ENCODE measurements around the gene ANKRD39.

ANKRD39 gene

DNA sequence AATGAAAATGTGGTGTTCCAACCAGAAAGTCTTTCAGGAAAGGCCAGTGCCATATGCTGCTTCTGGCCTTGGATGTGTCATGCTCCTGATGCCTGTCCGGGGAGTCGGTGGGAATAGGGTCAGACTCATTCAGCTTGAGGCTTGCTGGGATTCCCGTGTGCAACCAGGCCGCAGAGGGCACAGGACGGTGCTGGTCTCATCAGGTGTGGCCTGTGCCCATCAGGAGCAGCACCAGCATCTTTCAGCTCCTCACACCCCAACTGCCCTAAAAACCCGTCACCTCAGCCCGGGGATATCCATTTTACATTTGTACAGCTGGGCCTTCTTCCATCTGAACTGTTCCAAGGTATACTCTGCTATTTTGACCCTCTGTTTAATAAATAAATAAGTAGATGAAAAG is 55.1 kb downstream of the ANKRD39 start:
- no peak for TF ChIP-seq TAF1 (IDR thresholded peaks at IDR 0.05; ENCODE audit: borderline replicate concordance, insufficient read depth, low read length)
- no peak for TF ChIP-seq FOXP2 (optimal IDR thresholded peaks at IDR 0.05; ENCODE audit: borderline replicate concordance, extremely low read depth, extremely low read length, insufficient read depth)
- no peak for TF ChIP-seq SIN3A (IDR thresholded peaks at IDR 0.05; ENCODE audit: borderline replicate concordance, insufficient read depth, low read length)
- TF ChIP-seq, protein P1, sequence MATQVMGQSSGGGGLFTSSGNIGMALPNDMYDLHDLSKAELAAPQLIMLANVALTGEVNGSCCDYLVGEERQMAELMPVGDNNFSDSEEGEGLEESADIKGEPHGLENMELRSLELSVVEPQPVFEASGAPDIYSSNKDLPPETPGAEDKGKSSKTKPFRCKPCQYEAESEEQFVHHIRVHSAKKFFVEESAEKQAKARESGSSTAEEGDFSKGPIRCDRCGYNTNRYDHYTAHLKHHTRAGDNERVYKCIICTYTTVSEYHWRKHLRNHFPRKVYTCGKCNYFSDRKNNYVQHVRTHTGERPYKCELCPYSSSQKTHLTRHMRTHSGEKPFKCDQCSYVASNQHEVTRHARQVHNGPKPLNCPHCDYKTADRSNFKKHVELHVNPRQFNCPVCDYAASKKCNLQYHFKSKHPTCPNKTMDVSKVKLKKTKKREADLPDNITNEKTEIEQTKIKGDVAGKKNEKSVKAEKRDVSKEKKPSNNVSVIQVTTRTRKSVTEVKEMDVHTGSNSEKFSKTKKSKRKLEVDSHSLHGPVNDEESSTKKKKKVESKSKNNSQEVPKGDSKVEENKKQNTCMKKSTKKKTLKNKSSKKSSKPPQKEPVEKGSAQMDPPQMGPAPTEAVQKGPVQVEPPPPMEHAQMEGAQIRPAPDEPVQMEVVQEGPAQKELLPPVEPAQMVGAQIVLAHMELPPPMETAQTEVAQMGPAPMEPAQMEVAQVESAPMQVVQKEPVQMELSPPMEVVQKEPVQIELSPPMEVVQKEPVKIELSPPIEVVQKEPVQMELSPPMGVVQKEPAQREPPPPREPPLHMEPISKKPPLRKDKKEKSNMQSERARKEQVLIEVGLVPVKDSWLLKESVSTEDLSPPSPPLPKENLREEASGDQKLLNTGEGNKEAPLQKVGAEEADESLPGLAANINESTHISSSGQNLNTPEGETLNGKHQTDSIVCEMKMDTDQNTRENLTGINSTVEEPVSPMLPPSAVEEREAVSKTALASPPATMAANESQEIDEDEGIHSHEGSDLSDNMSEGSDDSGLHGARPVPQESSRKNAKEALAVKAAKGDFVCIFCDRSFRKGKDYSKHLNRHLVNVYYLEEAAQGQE (IDR thresholded peaks at IDR 0.05; ENCODE audit: insufficient read depth in 1 of 2, low read depth in 2 of 2, low read length in 2 of 2), result no peak

DNA sequence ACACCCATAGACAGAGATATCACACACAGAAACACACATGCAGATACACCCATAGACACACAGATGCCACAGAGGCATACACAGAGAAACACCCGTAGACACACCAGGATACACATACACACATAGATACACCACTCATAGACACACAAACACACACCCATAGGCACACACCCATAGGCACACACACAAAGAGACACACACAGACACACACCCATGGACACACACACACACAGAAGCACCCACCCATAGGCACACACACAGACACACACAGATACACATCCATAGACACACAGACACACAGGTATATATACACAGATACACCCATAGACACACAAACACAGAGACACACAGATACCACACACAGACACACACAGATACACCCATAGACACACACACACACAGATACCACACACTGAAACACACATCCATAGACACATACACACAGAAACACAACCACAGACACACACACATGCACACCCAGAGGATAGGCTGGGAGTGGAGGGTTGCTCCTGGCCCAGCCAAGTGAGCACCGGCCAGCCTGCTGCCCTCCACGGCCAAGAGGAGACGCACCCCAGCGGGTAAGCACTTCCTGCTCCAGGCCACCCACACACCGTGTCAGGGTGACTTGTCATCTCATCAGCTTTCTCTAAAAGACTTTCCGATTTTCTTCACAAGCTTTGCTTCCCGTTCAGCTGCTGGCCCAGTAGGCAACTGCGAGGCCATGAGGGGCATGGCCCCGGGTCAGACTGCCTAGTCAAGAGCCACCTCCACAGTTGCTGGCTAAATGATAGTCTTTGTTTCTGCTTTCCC is 55.8 kb downstream of the ANKRD39 start:
- TF ChIP-seq TAF1 (IDR thresholded peaks at IDR 0.05; ENCODE audit: borderline replicate concordance, insufficient read depth, low read length), result no peak
- no peak for TF ChIP-seq SIN3A (IDR thresholded peaks at IDR 0.05; ENCODE audit: borderline replicate concordance, insufficient read depth, low read length)
- no peak for TF ChIP-seq FOXP2 (optimal IDR thresholded peaks at IDR 0.05; ENCODE audit: borderline replicate concordance, extremely low read depth, extremely low read length, insufficient read depth)
- no peak for TF ChIP-seq POLR2AphosphoS5 (IDR thresholded peaks at IDR 0.05; ENCODE audit: low read depth, low read length)

DNA sequence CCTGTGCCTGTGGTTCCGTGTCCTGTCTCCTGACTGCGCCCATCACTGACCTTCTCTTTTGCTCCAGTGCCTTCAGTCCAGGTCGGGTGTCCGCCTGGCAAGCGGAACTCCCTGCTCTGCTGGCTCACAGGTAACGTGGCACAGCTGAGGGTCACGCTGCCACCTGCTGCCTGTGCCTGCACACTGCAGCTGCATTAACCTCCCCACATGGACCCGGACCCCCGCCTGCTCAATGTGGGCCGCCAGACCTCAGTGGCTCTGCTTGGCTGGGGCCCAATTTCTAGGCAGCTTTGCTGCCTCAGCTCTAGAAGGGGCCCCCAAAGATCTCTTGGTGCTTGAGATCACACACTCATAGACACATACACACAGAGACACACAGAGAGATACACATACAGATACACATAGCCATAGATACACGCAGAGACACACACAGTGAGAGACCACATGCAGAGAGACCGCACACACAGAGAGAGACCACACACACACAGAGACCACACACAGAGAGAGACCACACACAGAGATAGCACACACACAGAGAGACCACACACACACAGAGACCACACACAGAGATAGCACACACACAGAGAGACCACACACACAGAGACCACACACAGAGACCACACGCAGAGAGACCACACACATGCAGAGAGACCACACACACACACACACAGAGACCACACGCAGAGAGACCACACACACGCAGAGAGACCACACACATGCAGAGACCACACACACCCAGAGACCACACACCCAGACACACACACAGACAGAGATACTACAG is 56.6 kb downstream of the ANKRD39 start:
- TF ChIP-seq FOXP2 (optimal IDR thresholded peaks at IDR 0.05; ENCODE audit: borderline replicate concordance, extremely low read depth, extremely low read length, insufficient read depth), result peak; percentile 50
- TF ChIP-seq, protein P1 (IDR thresholded peaks at IDR 0.05; ENCODE audit: insufficient read depth in 1 of 2, low read depth in 2 of 2, low read length in 2 of 2), result no peak

DNA sequence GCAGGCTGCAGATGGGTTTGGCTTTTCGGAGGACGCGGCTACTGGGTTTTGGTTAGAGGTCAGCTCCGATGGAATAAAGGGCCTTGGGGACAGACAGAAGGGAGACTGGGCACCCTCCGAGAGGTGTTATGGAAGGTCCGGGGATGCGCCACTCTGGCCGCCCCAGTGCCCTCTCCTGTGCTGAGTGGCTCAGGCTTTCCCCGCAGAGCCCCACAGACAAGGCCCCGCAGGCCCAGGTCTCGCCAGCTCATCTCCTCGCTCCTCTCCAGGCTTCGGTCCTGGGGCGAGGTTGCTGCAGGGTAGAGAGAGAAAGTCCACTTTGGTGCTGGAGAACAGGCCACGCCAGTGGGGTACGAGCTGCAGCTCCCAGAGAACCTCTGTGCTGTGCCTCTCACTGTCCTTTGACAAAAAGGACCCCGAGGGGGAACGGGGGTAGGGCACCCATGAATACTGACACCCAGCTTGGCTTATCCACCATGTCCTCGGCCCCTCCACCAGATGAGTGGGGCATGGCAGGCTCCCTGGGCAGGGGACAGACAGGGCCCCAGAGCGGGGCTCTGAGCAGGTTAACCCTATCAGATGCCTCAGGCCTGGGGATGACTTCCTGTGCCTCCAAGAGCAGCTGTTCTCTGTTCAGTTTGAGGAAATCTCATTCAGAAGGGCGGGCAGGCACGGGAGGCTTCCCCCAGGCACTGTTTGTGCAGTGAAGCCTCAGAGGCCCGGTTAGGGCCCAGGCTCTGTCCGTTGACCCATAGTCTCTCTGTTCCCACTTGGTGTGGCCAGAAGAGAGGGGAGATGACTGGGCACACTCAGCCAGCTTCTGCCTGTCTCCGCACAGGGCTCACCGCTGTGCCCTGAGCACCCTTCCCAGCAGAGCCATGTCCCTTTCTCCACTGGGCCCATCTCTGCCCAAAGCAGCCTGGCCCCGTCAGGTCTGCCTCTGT is 57.5 kb downstream of the ANKRD39 start:
- TF ChIP-seq TAF1 (IDR thresholded peaks at IDR 0.05; ENCODE audit: borderline replicate concordance, insufficient read depth, low read length) (no peak), FOXP2 (optimal IDR thresholded peaks at IDR 0.05; ENCODE audit: borderline replicate concordance, extremely low read depth, extremely low read length, insufficient read depth) (no peak), POLR2AphosphoS5 (IDR thresholded peaks at IDR 0.05; ENCODE audit: low read depth, low read length) (no peak), SIN3A (IDR thresholded peaks at IDR 0.05; ENCODE audit: borderline replicate concordance, insufficient read depth, low read length) (no peak)
- TF ChIP-seq, protein P1 (IDR thresholded peaks at IDR 0.05; ENCODE audit: insufficient read depth in 1 of 2, low read depth in 2 of 2, low read length in 2 of 2), result no peak

DNA sequence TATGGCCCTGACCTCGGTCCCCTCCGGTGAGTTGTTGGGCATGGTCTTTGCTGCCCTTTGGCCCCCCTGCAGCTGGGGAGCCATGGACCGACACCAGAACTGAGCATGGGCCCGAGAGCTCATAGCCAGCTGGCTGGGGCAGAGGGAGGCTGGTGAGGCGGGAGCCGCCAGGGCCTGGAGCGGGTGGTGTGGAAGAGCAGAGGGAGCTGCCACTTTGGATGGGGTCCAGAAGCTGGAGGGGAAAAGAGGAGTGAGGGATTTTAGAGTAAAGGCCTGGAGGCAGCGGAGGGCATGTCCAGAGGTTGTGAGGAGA is 58.2 kb downstream of the ANKRD39 start:
- TF ChIP-seq FOXP2 (optimal IDR thresholded peaks at IDR 0.05; ENCODE audit: borderline replicate concordance, extremely low read depth, extremely low read length, insufficient read depth) (no peak), SIN3A (IDR thresholded peaks at IDR 0.05; ENCODE audit: borderline replicate concordance, insufficient read depth, low read length) (no peak), TAF1 (IDR thresholded peaks at IDR 0.05; ENCODE audit: borderline replicate concordance, insufficient read depth, low read length) (no peak), POLR2AphosphoS5 (IDR thresholded peaks at IDR 0.05; ENCODE audit: low read depth, low read length) (no peak)
- TF ChIP-seq, protein P1 (IDR thresholded peaks at IDR 0.05; ENCODE audit: insufficient read depth in 1 of 2, low read depth in 2 of 2, low read length in 2 of 2), result no peak

All from PFSK-1 (cell line).